ENCODE data around the gene PIK3R4.

- TF ChIP-seq CTCF (conservative IDR thresholded peaks at IDR 0.05 in 1 of 2, IDR thresholded peaks at IDR 0.05 in 1 of 2; ENCODE audit: extremely low read depth in 1 of 2, insufficient read depth in 1 of 2, low read depth in 1 of 2, low read length in 2 of 2) (no peak), EZH2 (IDR thresholded peaks at IDR 0.05; ENCODE audit: borderline replicate concordance, low read length) (no peak)
Measured at GRCh38 chr3:130760922-130761321, 14.3 kb upstream of the PIK3R4 start.

Measured in mammary epithelial cell (primary cell).